Liver (tissue), 9 donors: Measurements from ENCODE around the gene ANKRD9. TPM values are rescaled to one million over a fixed set of nuclear protein-coding genes. Genes with fewer than 3 reads are reported as not detected.

Source experiments
- DNase-seq: peaks from one replicate; pipeline ENCODE4 v3.0.0-alpha.2; 2017; ENCODE audit warnings: low spot score
- H3K27ac ChIP-seq, 2 donors: one replicate each; pipeline ENCODE4 v1.7.0; 2013; ENCODE audit warnings: inconsistent platforms in 2 of 2, low read length in 2 of 2, control low read depth in 1 of 2, low read depth in 1 of 2, mild to moderate bottlenecking in 1 of 2
- H3K27me3 ChIP-seq, 4 donors: one replicate each; pipeline versions ENCODE4 v1.6.1 to v1.7.0; 2013; ENCODE audit warnings: low read length in 3 of 4, inconsistent platforms in 1 of 4, mild to moderate bottlenecking in 1 of 4, moderate library complexity in 1 of 4; ENCODE audit not compliant: control insufficient read depth in 4 of 4, insufficient read depth in 4 of 4
- H3K36me3 ChIP-seq, 4 donors: one replicate each; pipeline versions ENCODE4 v1.6.1 to v1.7.0; 2013; ENCODE audit warnings: low read length in 3 of 4, mild to moderate bottlenecking in 3 of 4, low read depth in 1 of 4, moderate library complexity in 1 of 4; ENCODE audit not compliant: control insufficient read depth in 4 of 4, insufficient read depth in 3 of 4
- H3K4me1 ChIP-seq, 4 donors: one replicate each; pipeline versions ENCODE4 v1.6.1 to v1.7.0; 2013; ENCODE audit warnings: low read length in 3 of 4, mild to moderate bottlenecking in 3 of 4, moderate library complexity in 1 of 4; ENCODE audit not compliant: control insufficient read depth in 4 of 4, insufficient read depth in 4 of 4
- H3K4me3 ChIP-seq, 3 donors: one replicate each; pipeline versions ENCODE4 v1.6.1 to v1.7.0; 2013; ENCODE audit warnings: low read length in 3 of 3, control low read depth in 1 of 3, low read depth in 1 of 3, mild to moderate bottlenecking in 1 of 3
- H3K9ac ChIP-seq, 2 donors: one replicate each; pipeline ENCODE4 v1.7.0; 2013; ENCODE audit warnings: low read length in 2 of 2, mild to moderate bottlenecking in 2 of 2, moderate library complexity in 2 of 2, control low read depth in 1 of 2, low read depth in 1 of 2
- H3K9me3 ChIP-seq, 4 donors: one replicate each; pipeline versions ENCODE4 v1.6.1 to v1.7.0; 2013; ENCODE audit warnings: low read length in 3 of 4; ENCODE audit not compliant: control insufficient read depth in 4 of 4
- ATF3 ChIP-seq: IDR thresholded peaks from 2 replicates; pipeline ENCODE4 v1.6.1; 2016; ENCODE audit warnings: antibody characterized with exemption
- EGR1 ChIP-seq, 2 donors: IDR thresholded peaks; 2 replicates each; pipeline ENCODE4 v1.6.1; 2016 to 2018; ENCODE audit warnings: antibody characterized with exemption in 2 of 2, low read depth in 2 of 2
- FOXA1 ChIP-seq: IDR thresholded peaks from 2 replicates; pipeline ENCODE4 v1.6.1; 2016; ENCODE audit warnings: antibody characterized with exemption
- FOXA2 ChIP-seq: IDR thresholded peaks from 2 replicates; pipeline ENCODE4 v1.6.1; 2016; ENCODE audit warnings: antibody characterized with exemption
- GABPA ChIP-seq, 2 donors: IDR thresholded peaks in 1 of 2; conservative IDR thresholded peaks in 1 of 2; 2 replicates each; pipeline ENCODE4 v1.6.1; 2016; ENCODE audit warnings: antibody characterized with exemption in 2 of 2, mild to moderate bottlenecking in 1 of 2, moderate library complexity in 1 of 2
- HNF4A ChIP-seq, 2 donors: conservative IDR thresholded peaks; 2 replicates each; pipeline ENCODE4 v1.6.1; 2016; ENCODE audit warnings: antibody characterized with exemption in 2 of 2, mild to moderate bottlenecking in 2 of 2
- HNF4G ChIP-seq: IDR thresholded peaks from 2 replicates; pipeline ENCODE4 v1.6.1; 2016; ENCODE audit warnings: antibody characterized with exemption
- JUND ChIP-seq, 2 donors: IDR thresholded peaks; 2 replicates each; pipeline ENCODE4 v1.6.1; 2016; ENCODE audit warnings: antibody characterized with exemption in 2 of 2
- MAX ChIP-seq: IDR thresholded peaks from 2 replicates; pipeline ENCODE4 v1.6.1; 2016; ENCODE audit warnings: antibody characterized with exemption
- NR2F2 ChIP-seq: IDR thresholded peaks from 2 replicates; pipeline ENCODE4 v1.6.1; 2016; ENCODE audit warnings: antibody characterized with exemption
- RAD21 ChIP-seq, 2 donors: IDR thresholded peaks; 2 replicates each; pipeline ENCODE4 v1.6.1; 2016; ENCODE audit warnings: antibody characterized with exemption in 2 of 2, mild to moderate bottlenecking in 2 of 2
- REST ChIP-seq: IDR thresholded peaks from 2 replicates; pipeline ENCODE4 v1.6.1; 2016; ENCODE audit warnings: antibody characterized with exemption, mild to moderate bottlenecking
- RXRA ChIP-seq, 2 donors: IDR thresholded peaks; 2 replicates each; pipeline ENCODE4 v1.6.1; 2017 to 2018; ENCODE audit warnings: antibody characterized with exemption in 2 of 2, mild to moderate bottlenecking in 1 of 2
- SP1 ChIP-seq: IDR thresholded peaks from 2 replicates; pipeline ENCODE4 v1.6.1; 2018; ENCODE audit warnings: antibody characterized with exemption, mild to moderate bottlenecking
- TAF1 ChIP-seq: conservative IDR thresholded peaks from 2 replicates; pipeline ENCODE4 v1.6.1; 2016; ENCODE audit warnings: antibody characterized with exemption, mild to moderate bottlenecking
- YY1 ChIP-seq: IDR thresholded peaks from 2 replicates; pipeline ENCODE4 v1.6.1; 2016; ENCODE audit warnings: antibody characterized with exemption, mild to moderate bottlenecking
- ZBTB33 ChIP-seq: IDR thresholded peaks from 2 replicates; pipeline ENCODE4 v1.6.1; 2016; ENCODE audit warnings: antibody characterized with exemption
- whole genome bisulfite sequencing: extraction: QIAGEN DNeasy Blood & Tissue Kit; methylation state at CpG from one replicate; pipeline ENCODE4 v1.1.7; 2013; 5-methylcytosine and 5-hydroxymethylcytosine counted together
- polyA plus RNA-seq, 2 donors: library from polyadenylated mRNA; stranded (reverse) in 1 of 2; unstranded in 1 of 2; fragments of 200-250 nt in 1 of 2; fragments of >200 nt in 1 of 2; fragmentation: Nextera tagmentation in 1 of 2; extraction: Ambion mirVana in 1 of 2; gene quantifications; one replicate each; pipeline versions ENCODE4 v1.2.1 to v1.2.3, GENCODE V29; 2013 to 2015
- total RNA-seq, 2 donors: library from RNA; depleted of rRNA; stranded (reverse); fragments of >200 nt; gene quantifications; one replicate each; pipeline ENCODE4 v1.2.3, GENCODE V29; 2014
- donor health status: healthy.
- donor health status: healthy.
- donor health status: healthy.
- donor health status: healthy.
- donor health status: healthy.

Gene ANKRD9
- total and polyA plus RNA-seq, 4 donors = 1.5 to 67.5 (median 7.5) TPM

GRCh38 chr14:102507857-102508312, 1.7 kb downstream of the ANKRD9 start:
- Histone ChIP-seq H3K4me3 (no peak overlapping the region), H3K9me3 (no peaks in the 10 kb centered on the region), H3K27me3 (no peaks in the 10 kb centered on the region), H3K4me1 (peaks cover 0 to 5% (median 3%) of the 10 kb centered on the region in 4 donors), H3K27ac (peak overlapping the region; percentile 71 to 89), H3K36me3 (peaks cover 0 to 3% (median 0%) of the 10 kb centered on the region in 4 donors), H3K9ac (no peak overlapping the region)
- DNase-seq = no peak
- 93% methylated on average over 21 of the region's 21 CpGs for WGBS
- TF ChIP-seq ZBTB33 (no peak), FOXA2 (no peak)

GRCh38 chr14:102507081-102507856, 2.3 kb downstream of the ANKRD9 start:
- H3K27ac ChIP-seq = no peak overlapping the region
- H3K9ac ChIP-seq = no peak overlapping the region
- peaks cover 0 to 5% (median 3%) of the 10 kb centered on the region in 4 donors for H3K4me1 ChIP-seq
- H3K4me3 ChIP-seq = no peak overlapping the region
- H3K9me3 ChIP-seq = no peaks in the 10 kb centered on the region
- 95% methylated on average over 115 of the region's 115 CpGs for WGBS
- no peak for DNase-seq
- H3K36me3 ChIP-seq = peaks cover 0 to 3% (median 0%) of the 10 kb centered on the region in 4 donors
- TF ChIP-seq GABPA (IDR thresholded peaks at IDR 0.05 in 1 of 2, conservative IDR thresholded peaks at IDR 0.05 in 1 of 2) (no peak), JUND (IDR thresholded peaks at IDR 0.05) (no peak), RAD21 (IDR thresholded peaks at IDR 0.05) (no peak), NR2F2 (no peak), EGR1 (IDR thresholded peaks at IDR 0.05; ENCODE audit: low read depth in 2 of 2) (no peak), FOXA1 (no peak), FOXA2 (no peak), ATF3 (no peak), TAF1 (no peak)
- no peaks in the 10 kb centered on the region for H3K27me3 ChIP-seq

GRCh38 chr14:102506626-102506925, 3.0 kb downstream of the ANKRD9 start:
- Histone ChIP-seq H3K27me3 (no peaks in the 10 kb centered on the region), H3K4me1 (peaks cover 0 to 5% (median 3%) of the 10 kb centered on the region in 4 donors), H3K27ac (no peak overlapping the region), H3K4me3 (no peak overlapping the region), H3K36me3 (peaks cover 0 to 3% (median 0%) of the 10 kb centered on the region in 4 donors), H3K9me3 (no peaks in the 10 kb centered on the region), H3K9ac (no peak overlapping the region)
- 98% methylated on average over 11 of the region's 11 CpGs for WGBS
- DNase-seq = no peak
- no peak for TF ChIP-seq ATF3
- no peak for TF ChIP-seq YY1
- no peak for TF ChIP-seq ZBTB33
- TF ChIP-seq GABPA (IDR thresholded peaks at IDR 0.05 in 1 of 2, conservative IDR thresholded peaks at IDR 0.05 in 1 of 2) = no peak
- no peak for TF ChIP-seq JUND (IDR thresholded peaks at IDR 0.05)
- no peak for TF ChIP-seq FOXA1
- TF ChIP-seq RAD21 (IDR thresholded peaks at IDR 0.05) = no peak
- no peak for TF ChIP-seq FOXA2
- TF ChIP-seq MAX = no peak
- TF ChIP-seq REST = no peak
- no peak for TF ChIP-seq HNF4A (conservative IDR thresholded peaks at IDR 0.05)
- TF ChIP-seq NR2F2 = no peak
- TF ChIP-seq HNF4G = no peak
- TF ChIP-seq RXRA (IDR thresholded peaks at IDR 0.05) = no peak
- TF ChIP-seq SP1 = no peak
- no peak for TF ChIP-seq EGR1 (IDR thresholded peaks at IDR 0.05; ENCODE audit: low read depth in 2 of 2)
